GM12878 (cell line): ENCODE measurements around the gene LMTK2.

Experiments
- CREB1 ChIP-seq: IDR thresholded peaks from 2 replicates; pipeline ENCODE4 v1.6.1; 2012; ENCODE audit warnings: low read depth, mild to moderate bottlenecking, inconsistent platforms
- EP300 ChIP-seq, 2 experiments: fragments of 150-350 bp in 1 of 2; IDR thresholded peaks; 2 replicates each; pipeline ENCODE4 v1.6.1; 2011 to 2012; ENCODE audit warnings: low read depth in 2 of 2, low read length in 2 of 2, borderline replicate concordance in 1 of 2, improper control_type of control experiment in 1 of 2, inconsistent platforms in 1 of 2; ENCODE audit not compliant: control insufficient read depth in 1 of 2
- EZH2 ChIP-seq: IDR thresholded peaks from 2 replicates; pipeline ENCODE4 v1.6.1; 2012; ENCODE audit warnings: low read depth, mild to moderate bottlenecking, control low read depth, inconsistent platforms, low read length, borderline replicate concordance; ENCODE audit not compliant: control insufficient read depth
- PAX5 ChIP-seq: IDR thresholded peaks from 2 replicates; pipeline ENCODE4 v1.6.1; 2011; ENCODE audit warnings: low read depth, low read length, borderline replicate concordance
- POLR2A ChIP-seq: IDR thresholded peaks from 2 replicates; pipeline ENCODE4 v1.6.1; 2011; ENCODE audit warnings: low read depth, mild to moderate bottlenecking, low read length
- POU2F2 ChIP-seq: IDR thresholded peaks from 3 replicates; pipeline ENCODE4 v1.6.1; 2011; ENCODE audit warnings: low read depth, mild to moderate bottlenecking, low read length, borderline replicate concordance
- RAD21 ChIP-seq: IDR thresholded peaks from 2 replicates; pipeline ENCODE4 v1.6.1; 2011; ENCODE audit warnings: mild to moderate bottlenecking, low read depth, low read length, moderate library complexity; ENCODE audit not compliant: insufficient read depth
- REST ChIP-seq: IDR thresholded peaks from 2 replicates; pipeline ENCODE4 v1.6.1; 2012; ENCODE audit warnings: mild to moderate bottlenecking, low read depth, low read length
- SREBF2 ChIP-seq: IDR thresholded peaks from 2 replicates; pipeline ENCODE4 v1.6.1; 2012; ENCODE audit warnings: mild to moderate bottlenecking, low read length
- TCF7 ChIP-seq: IDR thresholded peaks from 2 replicates; pipeline ENCODE4 v1.6.1; 2014; ENCODE audit warnings: antibody characterized with exemption, borderline replicate concordance
- ZNF274 ChIP-seq: IDR thresholded peaks from one replicate; pipeline ENCODE4 v1.8.0; 2011; ENCODE audit not compliant: insufficient read length, insufficient read depth
- ZNF384 ChIP-seq: IDR thresholded peaks from 2 replicates; pipeline ENCODE4 v1.6.1; 2012; ENCODE audit warnings: low read depth, mild to moderate bottlenecking, low read length, improper control_type of control experiment, borderline replicate concordance
- TF ChIP-seq, protein P1 (sequence below), 3 experiments: IDR thresholded peaks in 2 of 3; conservative IDR thresholded peaks in 1 of 3; 2 replicates each; pipeline ENCODE4 v1.5.1; 2011; ENCODE audit warnings: low read depth in 3 of 3, low read length in 3 of 3, mild to moderate bottlenecking in 3 of 3, control low read depth in 2 of 3, moderate library complexity in 2 of 3, inconsistent platforms in 1 of 3, mixed read lengths in 1 of 3; ENCODE audit not compliant: control insufficient read depth in 2 of 3, insufficient read depth in 1 of 3; ENCODE audit errors: extremely low read depth in 1 of 3
- TF ChIP-seq, protein P2 (sequence below): fragments of 450-650 bp; IDR thresholded peaks from 2 replicates; pipeline ENCODE4 v1.6.1; 2016; ENCODE audit warnings: mild to moderate bottlenecking

- TF ChIP-seq, protein P1, sequence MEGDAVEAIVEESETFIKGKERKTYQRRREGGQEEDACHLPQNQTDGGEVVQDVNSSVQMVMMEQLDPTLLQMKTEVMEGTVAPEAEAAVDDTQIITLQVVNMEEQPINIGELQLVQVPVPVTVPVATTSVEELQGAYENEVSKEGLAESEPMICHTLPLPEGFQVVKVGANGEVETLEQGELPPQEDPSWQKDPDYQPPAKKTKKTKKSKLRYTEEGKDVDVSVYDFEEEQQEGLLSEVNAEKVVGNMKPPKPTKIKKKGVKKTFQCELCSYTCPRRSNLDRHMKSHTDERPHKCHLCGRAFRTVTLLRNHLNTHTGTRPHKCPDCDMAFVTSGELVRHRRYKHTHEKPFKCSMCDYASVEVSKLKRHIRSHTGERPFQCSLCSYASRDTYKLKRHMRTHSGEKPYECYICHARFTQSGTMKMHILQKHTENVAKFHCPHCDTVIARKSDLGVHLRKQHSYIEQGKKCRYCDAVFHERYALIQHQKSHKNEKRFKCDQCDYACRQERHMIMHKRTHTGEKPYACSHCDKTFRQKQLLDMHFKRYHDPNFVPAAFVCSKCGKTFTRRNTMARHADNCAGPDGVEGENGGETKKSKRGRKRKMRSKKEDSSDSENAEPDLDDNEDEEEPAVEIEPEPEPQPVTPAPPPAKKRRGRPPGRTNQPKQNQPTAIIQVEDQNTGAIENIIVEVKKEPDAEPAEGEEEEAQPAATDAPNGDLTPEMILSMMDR (IDR thresholded peaks at IDR 0.05 in 2 of 3, conservative IDR thresholded peaks at IDR 0.05 in 1 of 3; ENCODE audit: control insufficient read depth in 2 of 3, extremely low read depth in 1 of 3, insufficient read depth in 1 of 3, low read depth in 3 of 3, low read length in 3 of 3): no peak
- TF ChIP-seq SREBF2 (no peak), EZH2 (no peak), POU2F2 (no peak), POLR2A (no peak), ZNF274 (no peak), RAD21 (no peak), CREB1 (no peak), EP300 (IDR thresholded peaks at IDR 0.05; ENCODE audit: borderline replicate concordance in 1 of 2, control insufficient read depth in 1 of 2, low read depth in 2 of 2, low read length in 2 of 2) (no peak), PAX5 (no peak), TCF7 (no peak), REST (no peak), ZNF384 (no peak)
- TF ChIP-seq, protein P2, sequence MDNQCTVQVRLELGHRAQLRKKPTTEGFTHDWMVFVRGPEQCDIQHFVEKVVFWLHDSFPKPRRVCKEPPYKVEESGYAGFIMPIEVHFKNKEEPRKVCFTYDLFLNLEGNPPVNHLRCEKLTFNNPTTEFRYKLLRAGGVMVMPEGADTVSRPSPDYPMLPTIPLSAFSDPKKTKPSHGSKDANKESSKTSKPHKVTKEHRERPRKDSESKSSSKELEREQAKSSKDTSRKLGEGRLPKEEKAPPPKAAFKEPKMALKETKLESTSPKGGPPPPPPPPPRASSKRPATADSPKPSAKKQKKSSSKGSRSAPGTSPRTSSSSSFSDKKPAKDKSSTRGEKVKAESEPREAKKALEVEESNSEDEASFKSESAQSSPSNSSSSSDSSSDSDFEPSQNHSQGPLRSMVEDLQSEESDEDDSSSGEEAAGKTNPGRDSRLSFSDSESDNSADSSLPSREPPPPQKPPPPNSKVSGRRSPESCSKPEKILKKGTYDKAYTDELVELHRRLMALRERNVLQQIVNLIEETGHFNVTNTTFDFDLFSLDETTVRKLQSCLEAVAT: no peak
These were observed 64.3 kb downstream of the LMTK2 start for GRCh38 chr7:98170966-98171365.
